SU-DHL-6 (cell line): Measurements from ENCODE around the gene OAF.
A peak's percentile ranks its signal among the peaks of the same experiment; 100 is the strongest.

Source experiments
- H2AFZ ChIP-seq: fragments of 200-600 bp; sonication (generic); 2 replicates; pipeline ENCODE4 v1.6.1; 2014; ENCODE audit warnings: low read depth, mild to moderate bottlenecking, moderate library complexity, mixed read lengths, antibody characterized with exemption, low read length; ENCODE audit not compliant: severe bottlenecking
- H3F3A ChIP-seq: fragments of 200-600 bp; shearing (Covaris generic); 2 replicates; pipeline ENCODE4 v1.6.0; 2016; ENCODE audit warnings: antibody characterized with exemption, mild to moderate bottlenecking; ENCODE audit not compliant: insufficient read depth
- H3K27ac ChIP-seq: fragments of 200-600 bp; sonication (generic); 2 replicates; pipeline ENCODE4 v1.5.1; 2016; ENCODE audit warnings: low read depth, mild to moderate bottlenecking, low read length, moderate library complexity, mixed read lengths
- H3K27me3 ChIP-seq: fragments of 200-600 bp; sonication (generic), shearing (Covaris generic); 2 replicates; pipeline ENCODE4 v1.6.0; 2014; ENCODE audit warnings: mild to moderate bottlenecking, low read length
- H3K36me3 ChIP-seq: fragments of 200-600 bp; sonication (generic); 2 replicates; pipeline ENCODE4 v1.6.1; 2014; ENCODE audit warnings: mild to moderate bottlenecking, low read length, mixed read lengths
- H3K4me2 ChIP-seq: fragments of 300-600, 200-600 bp; shearing (Covaris generic), sonication (generic); 2 replicates; pipeline ENCODE4 v1.6.0; 2014; ENCODE audit warnings: low read length, low read depth, mild to moderate bottlenecking; ENCODE audit not compliant: poor library complexity, severe bottlenecking
- H3K4me3 ChIP-seq: fragments of 200-600 bp; sonication (generic); 2 replicates; pipeline ENCODE4 v1.5.1; 2014; ENCODE audit warnings: antibody characterized with exemption, low read length, mild to moderate bottlenecking, mixed read lengths; ENCODE audit not compliant: insufficient read depth, poor library complexity, severe bottlenecking
- H3K79me2 ChIP-seq: fragments of 200-600 bp; sonication (generic); 2 replicates; pipeline ENCODE4 v1.6.1; 2014; ENCODE audit warnings: mild to moderate bottlenecking, low read length, moderate library complexity; ENCODE audit not compliant: insufficient read depth
- H3K9ac ChIP-seq: fragments of 200-600 bp; sonication (generic); 2 replicates; pipeline ENCODE4 v1.7.0; 2014; ENCODE audit warnings: mild to moderate bottlenecking, low read length
- H3K9me2 ChIP-seq: fragments of 200-600 bp; sonication (generic); replicated peaks from 2 replicates; pipeline ENCODE4 v1.6.1; 2014; ENCODE audit warnings: low read length; ENCODE audit not compliant: insufficient read depth
- H3K9me3 ChIP-seq: fragments of 200-600 bp; sonication (generic); 2 replicates; pipeline ENCODE4 v1.6.1; 2014; ENCODE audit warnings: low read length, mixed read lengths; ENCODE audit not compliant: insufficient read depth
- H4K20me1 ChIP-seq: fragments of 200-600 bp; sonication (generic); 2 replicates; pipeline ENCODE4 v1.6.1; 2014; ENCODE audit warnings: low read depth, mild to moderate bottlenecking, antibody characterized with exemption, low read length, moderate library complexity, mixed read lengths
- CTCF ChIP-seq: fragments of 200-600 bp; sonication (generic); IDR thresholded peaks from one replicate; pipeline ENCODE4 v1.5.1; 2017; ENCODE audit warnings: antibody characterized with exemption, mild to moderate bottlenecking, low read length, moderate library complexity; ENCODE audit not compliant: insufficient read depth, poor library complexity, severe bottlenecking
- EZH2phosphoT487 ChIP-seq: fragments of 200-600 bp; sonication (generic), shearing (Covaris generic); conservative IDR thresholded peaks from 2 replicates; pipeline ENCODE4 v1.6.1; 2018; ENCODE audit warnings: mild to moderate bottlenecking, antibody characterized with exemption, low read length, moderate library complexity, mixed read lengths

OAF gene

GRCh38 chr11:120233207-120233803, 22.5 kb downstream of the OAF start:
- Histone ChIP-seq H3K36me3 (no peaks in the 10 kb centered on the region), H3F3A (no peaks in the 10 kb centered on the region), H3K9me2 (no peaks in the 10 kb centered on the region), H4K20me1 (no peaks in the 10 kb centered on the region), H2AFZ (no peak overlapping the region), H3K27me3 (no peaks in the 10 kb centered on the region), H3K27ac (no peak overlapping the region), H3K9me3 (no peaks in the 10 kb centered on the region), H3K9ac (no peak overlapping the region), H3K4me3 (no peak overlapping the region), H3K4me2 (no peak overlapping the region), H3K79me2 (no peaks in the 10 kb centered on the region)
- TF ChIP-seq EZH2phosphoT487 (no peak), CTCF (no peak)

GRCh38 chr11:120235024-120235628, 24.3 kb downstream of the OAF start:
- H3K4me3 ChIP-seq: no peak overlapping the region
- H3K27me3 ChIP-seq: no peaks in the 10 kb centered on the region
- H3K9ac ChIP-seq: no peak overlapping the region
- H3K4me2 ChIP-seq: no peak overlapping the region
- H3K36me3 ChIP-seq: no peaks in the 10 kb centered on the region
- H3K9me2 ChIP-seq: no peaks in the 10 kb centered on the region
- no peaks in the 10 kb centered on the region for H3F3A ChIP-seq
- H3K79me2 ChIP-seq: no peaks in the 10 kb centered on the region
- TF ChIP-seq EZH2phosphoT487: no peak
- TF ChIP-seq CTCF: peak; percentile 88
- no peaks in the 10 kb centered on the region for H3K9me3 ChIP-seq
- H3K27ac ChIP-seq: no peak overlapping the region
- H4K20me1 ChIP-seq: no peaks in the 10 kb centered on the region
- no peak overlapping the region for H2AFZ ChIP-seq

- no peaks in the 10 kb centered on the region for H3K9me3 ChIP-seq
- H4K20me1 ChIP-seq: no peaks in the 10 kb centered on the region
- no peak overlapping the region for H3K27ac ChIP-seq
- no peak overlapping the region for H2AFZ ChIP-seq
- no peaks in the 10 kb centered on the region for H3F3A ChIP-seq
- no peak overlapping the region for H3K4me2 ChIP-seq
- H3K4me3 ChIP-seq: no peak overlapping the region
- H3K79me2 ChIP-seq: no peaks in the 10 kb centered on the region
- H3K9ac ChIP-seq: no peak overlapping the region
- no peaks in the 10 kb centered on the region for H3K27me3 ChIP-seq
- TF ChIP-seq EZH2phosphoT487 (no peak), CTCF (no peak)
- H3K9me2 ChIP-seq: no peaks in the 10 kb centered on the region
- no peaks in the 10 kb centered on the region for H3K36me3 ChIP-seq
Measured at GRCh38 chr11:120236169-120237107, 25.6 kb downstream of the OAF start.
